MM.1S (cell line): ENCODE measurements around the gene C16orf92.

Experiments used
- DNase-seq: peaks from one replicate; pipeline ENCODE4 v3.0.0-alpha.2; 2015
- H2AFZ ChIP-seq: fragments of 300-600 bp; sonication (generic); 2 replicates; pipeline ENCODE4 v1.6.0; 2016; ENCODE audit warnings: antibody characterized with exemption, low read length
- H3F3A ChIP-seq: fragments of 300-600 bp; sonication (generic); 2 replicates; pipeline ENCODE4 v1.6.1; 2016; ENCODE audit warnings: mild to moderate bottlenecking, antibody characterized with exemption, low read length, moderate library complexity, mixed read lengths; ENCODE audit not compliant: insufficient read depth
- H3K27ac ChIP-seq: fragments of 300-600 bp; sonication (generic); 2 replicates; pipeline ENCODE4 v1.5.1; 2016; ENCODE audit warnings: mild to moderate bottlenecking, low read length
- H3K27me3 ChIP-seq: fragments of 300-600 bp; sonication (generic); replicated peaks from 2 replicates; pipeline ENCODE4 v1.6.0; 2016; ENCODE audit warnings: low read length; ENCODE audit not compliant: insufficient read depth
- H3K36me3 ChIP-seq: fragments of 300-600 bp; sonication (generic); replicated peaks from 2 replicates; pipeline ENCODE4 v1.6.1; 2016; ENCODE audit warnings: mild to moderate bottlenecking, low read length, mixed read lengths; ENCODE audit not compliant: insufficient read depth
- H3K4me1 ChIP-seq: fragments of 300-600 bp; sonication (generic); 2 replicates; pipeline ENCODE4 v1.6.1; 2016; ENCODE audit warnings: low read length, mixed read lengths
- H3K4me2 ChIP-seq: fragments of 300-600 bp; sonication (generic); 2 replicates; pipeline ENCODE4 v1.6.0; 2016; ENCODE audit warnings: low read depth, low read length
- H3K4me3 ChIP-seq: fragments of 300-600 bp; sonication (generic); 2 replicates; pipeline ENCODE4 v1.5.1; 2016; ENCODE audit warnings: low read length, mixed read lengths
- H3K79me2 ChIP-seq: fragments of 300-600 bp; sonication (generic); 2 replicates; pipeline ENCODE4 v1.6.1; 2016; ENCODE audit warnings: mixed run types, low read length, mixed read lengths
- H3K9ac ChIP-seq: fragments of 300-600 bp; sonication (generic); 2 replicates; pipeline ENCODE4 v1.6.1; 2016; ENCODE audit warnings: low read length, mixed read lengths
- H3K9me2 ChIP-seq: fragments of 300-600 bp; sonication (generic); replicated peaks from 2 replicates; pipeline ENCODE4 v1.6.1; 2016; ENCODE audit warnings: mild to moderate bottlenecking, low read length, mixed read lengths; ENCODE audit not compliant: insufficient read depth
- H3K9me3 ChIP-seq: fragments of 300-600 bp; sonication (generic); replicated peaks from 2 replicates; pipeline ENCODE4 v1.6.1; 2016; ENCODE audit warnings: mild to moderate bottlenecking, low read length, mixed read lengths; ENCODE audit not compliant: insufficient read depth
- H4K20me1 ChIP-seq: fragments of 300-600 bp; sonication (generic); 2 replicates; pipeline ENCODE4 v1.6.1; 2016; ENCODE audit warnings: mild to moderate bottlenecking, low read length, moderate library complexity, mixed read lengths; ENCODE audit not compliant: insufficient read depth
- CTCF ChIP-seq: fragments of 300-600 bp; sonication (generic); IDR thresholded peaks from 2 replicates; pipeline ENCODE4 v1.5.1; 2016; ENCODE audit warnings: antibody characterized with exemption, low read length, mixed read lengths
- EZH2 ChIP-seq: fragments of 300-600 bp; sonication (generic); optimal IDR thresholded peaks from 2 replicates; pipeline ENCODE3; 2017; ENCODE audit warnings: low read depth, mild to moderate bottlenecking, antibody characterized with exemption, low read length, mixed read lengths
- EZH2phosphoT487 ChIP-seq: fragments of 300-600 bp; sonication (generic); IDR thresholded peaks from 2 replicates; pipeline ENCODE4 v1.6.1; 2018; ENCODE audit warnings: antibody characterized with exemption, low read length

The C16orf92 gene

GRCh38 chr16:30054959-30055553 lies 32.1 kb downstream of the C16orf92 start:
- Histone ChIP-seq H3K27me3 (no peaks in the 10 kb centered on the region), H3K9me3 (no peaks in the 10 kb centered on the region), H3K4me3 (no peak overlapping the region), H3K36me3 (no peaks in the 10 kb centered on the region), H3K4me1 (peaks cover 6% of the 10 kb centered on the region), H3K79me2 (peaks cover 6% of the 10 kb centered on the region), H4K20me1 (no peaks in the 10 kb centered on the region), H3K9ac (no peak overlapping the region), H3F3A (0 out of 2 replicates have a peak, but pooled peaks cover 3% of the 10 kb centered on the region), H2AFZ (no peak overlapping the region), H3K9me2 (no peaks in the 10 kb centered on the region), H3K4me2 (no peak overlapping the region), H3K27ac (no peak overlapping the region)
- TF ChIP-seq EZH2 (no peak), CTCF (peak; percentile 57), EZH2phosphoT487 (no peak)
- peak; percentile 45 for DNase-seq

DNA sequence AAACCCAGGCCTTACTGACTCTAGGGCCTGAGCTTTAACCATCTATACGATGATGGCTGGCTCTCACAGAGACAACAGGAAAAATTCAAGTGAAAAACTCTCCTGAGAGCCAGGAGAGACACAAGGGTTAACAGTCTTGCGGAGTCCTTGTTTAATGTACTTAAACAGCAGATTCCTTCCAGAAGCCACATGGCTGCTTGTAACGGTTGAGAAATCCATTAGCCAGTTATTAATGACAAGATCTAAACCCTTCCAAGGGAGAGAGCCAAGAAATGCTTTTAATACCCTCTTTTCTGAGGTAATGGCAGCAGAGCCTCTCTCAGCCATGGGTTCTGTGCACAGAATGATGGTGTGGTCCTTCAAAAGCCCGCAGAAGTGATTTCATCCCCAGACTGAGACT lies 37.3 kb downstream of the C16orf92 start:
- no peak overlapping the region for H3K4me3 ChIP-seq
- H3K9ac ChIP-seq: no peak overlapping the region
- peaks cover 7% of the 10 kb centered on the region for H3K4me1 ChIP-seq
- peaks cover 17% of the 10 kb centered on the region for H3K79me2 ChIP-seq
- no peak for DNase-seq
- H4K20me1 ChIP-seq: no peaks in the 10 kb centered on the region
- H3K4me2 ChIP-seq: no peak overlapping the region
- H3F3A ChIP-seq: peaks cover 17% of the 10 kb centered on the region
- H3K9me3 ChIP-seq: no peaks in the 10 kb centered on the region
- no peaks in the 10 kb centered on the region for H3K36me3 ChIP-seq
- H3K9me2 ChIP-seq: no peaks in the 10 kb centered on the region
- H3K27ac ChIP-seq: no peak overlapping the region
- no peak overlapping the region for H2AFZ ChIP-seq
- no peak for TF ChIP-seq EZH2
- no peak for TF ChIP-seq EZH2phosphoT487
- no peak for TF ChIP-seq CTCF
- no peaks in the 10 kb centered on the region for H3K27me3 ChIP-seq

GRCh38 chr16:30060836-30061554 lies 38.0 kb downstream of the C16orf92 start:
- H3F3A ChIP-seq: peaks cover 17% of the 10 kb centered on the region
- no peak overlapping the region for H2AFZ ChIP-seq
- TF ChIP-seq EZH2phosphoT487 (no peak), CTCF (no peak), EZH2 (no peak)
- peaks cover 7% of the 10 kb centered on the region for H3K4me1 ChIP-seq
- DNase-seq: no peak
- H3K9ac ChIP-seq: no peak overlapping the region
- no peak overlapping the region for H3K4me2 ChIP-seq
- no peaks in the 10 kb centered on the region for H3K9me2 ChIP-seq
- no peaks in the 10 kb centered on the region for H4K20me1 ChIP-seq
- H3K27ac ChIP-seq: no peak overlapping the region
- H3K79me2 ChIP-seq: peaks cover 21% of the 10 kb centered on the region
- no peak overlapping the region for H3K4me3 ChIP-seq
- H3K27me3 ChIP-seq: no peaks in the 10 kb centered on the region
- H3K36me3 ChIP-seq: no peaks in the 10 kb centered on the region
- H3K9me3 ChIP-seq: no peaks in the 10 kb centered on the region
